GM21515 (cell line): ENCODE results near the gene SEC14L1.

Source experiments
- ATAC-seq: cut with Tn5 transposase; IDR thresholded peaks from one replicate; pipeline ENCODE4 v1.9.1; 2021; ENCODE audit not compliant: unreplicated experiment

The SEC14L1 gene

GRCh38 chr17:77188084-77189066, 47.6 kb downstream of the SEC14L1 start:
- ATAC-seq = peak; percentile 58

- ATAC-seq = no peak
These were observed 48.4 kb downstream of the SEC14L1 start for GRCh38 chr17:77189148-77189547.

GRCh38 chr17:77190576-77190975, 49.8 kb downstream of the SEC14L1 start:
- no peak for ATAC-seq

GRCh38 chr17:77191244-77191643, 50.5 kb downstream of the SEC14L1 start:
- no peak for ATAC-seq

GRCh38 chr17:77193653-77194052, 52.9 kb downstream of the SEC14L1 start:
- no peak for ATAC-seq

GRCh38 chr17:77194179-77194578, 53.4 kb downstream of the SEC14L1 start:
- ATAC-seq = no peak

- no peak for ATAC-seq
These were observed 55.5 kb downstream of the SEC14L1 start for GRCh38 chr17:77196251-77196650.

- no peak for ATAC-seq
These were observed 56.3 kb downstream of the SEC14L1 start for GRCh38 chr17:77197115-77197514.

- no peak for ATAC-seq
These were observed 59.9 kb downstream of the SEC14L1 start for GRCh38 chr17:77200711-77201110.

- no peak for ATAC-seq
These were observed 62.7 kb downstream of the SEC14L1 start for GRCh38 chr17:77203436-77203835.

GRCh38 chr17:77203846-77204245, 63.1 kb downstream of the SEC14L1 start:
- ATAC-seq = no peak

GRCh38 chr17:77204536-77204935, 63.8 kb downstream of the SEC14L1 start:
- ATAC-seq = no peak

GRCh38 chr17:77205396-77206125, 64.8 kb downstream of the SEC14L1 start:
- no peak for ATAC-seq

GRCh38 chr17:77206158-77206956, 65.6 kb downstream of the SEC14L1 start:
- no peak for ATAC-seq

GRCh38 chr17:77207689-77208216, 67.0 kb downstream of the SEC14L1 start:
- ATAC-seq = no peak

- no peak for ATAC-seq
These were observed 67.5 kb downstream of the SEC14L1 start for GRCh38 chr17:77208217-77208808.

GRCh38 chr17:77208856-77209255, 68.1 kb downstream of the SEC14L1 start:
- ATAC-seq = no peak

- ATAC-seq = no peak
These were observed 68.6 kb downstream of the SEC14L1 start for GRCh38 chr17:77209330-77209748.

- ATAC-seq = no peak
These were observed 69.6 kb downstream of the SEC14L1 start for GRCh38 chr17:77210331-77210730.

- ATAC-seq = no peak
These were observed 70.3 kb downstream of the SEC14L1 start for GRCh38 chr17:77210946-77211541.
